ENCODE data around the gene VSIG2. TPM values are rescaled to one million over a fixed set of nuclear protein-coding genes. Genes with fewer than 3 reads are reported as not detected.

VSIG2 gene
- total RNA-seq, 1 experiment from 2014 or later: not detected

- intact Hi-C loops (cut with micrococcal nuclease): no loop called here
- Mint-ChIP-seq H3K36me3 (ENCODE audit: insufficient read depth, unreplicated experiment) (peaks cover 6% of the 10 kb centered on the region), H3K27me3 (ENCODE audit: insufficient read depth, unreplicated experiment) (no peaks in the 10 kb centered on the region), H3K4me1 (ENCODE audit: insufficient read depth, unreplicated experiment) (no peaks in the 10 kb centered on the region), H3K4me3 (ENCODE audit: unreplicated experiment) (no peak overlapping the region), H3K27ac (ENCODE audit: low read depth, unreplicated experiment) (peak overlapping the region; percentile 27), H3K9me3 (ENCODE audit: unreplicated experiment) (no peaks in the 10 kb centered on the region)
- no TSS peak for BruUV-seq (replicated peaks)
- DNase-seq (ENCODE audit: unreplicated experiment): peak; percentile 56
- ChIA-PET CTCF (interaction anchor here (0.6 to 7.5 kb wide), 11 partner anchors 15 to 1151 kb away, joined by 3 to 61 read pairs (median 5); no protein-coding TSS in a partner anchor), POLR2A (no interaction called here)
- TF ChIP-seq CTCF (IDR thresholded peaks at IDR 0.05; ENCODE audit: unreplicated experiment): no peak
Measured at GRCh38 chr11:124769806-124770774, 18.0 kb upstream of the VSIG2 start.

GRCh38 chr11:124768914-124769313, 16.9 kb upstream of the VSIG2 start:
- CTCF ChIA-PET: interaction anchor here (0.6 to 7.5 kb wide), 9 partner anchors 10 to 1061 kb away, joined by 3 to 61 read pairs (median 5); no protein-coding TSS in a partner anchor

GRCh38 chr11:124766156-124766555, 14.1 kb upstream of the VSIG2 start:
- intact Hi-C loops (cut with micrococcal nuclease): no loop called here
- Mint-ChIP-seq H3K4me1 (ENCODE audit: insufficient read depth, unreplicated experiment) (peaks cover 5% of the 10 kb centered on the region), H3K4me3 (ENCODE audit: unreplicated experiment) (no peak overlapping the region), H3K9me3 (ENCODE audit: unreplicated experiment) (no peaks in the 10 kb centered on the region), H3K36me3 (ENCODE audit: insufficient read depth, unreplicated experiment) (no peaks in the 10 kb centered on the region), H3K27me3 (ENCODE audit: insufficient read depth, unreplicated experiment) (no peaks in the 10 kb centered on the region), H3K27ac (ENCODE audit: low read depth, unreplicated experiment) (no peak overlapping the region)
- ChIA-PET CTCF (interaction anchor here (0.6 to 6.1 kb wide), 7 partner anchors 29 to 122 kb away, joined by 3 to 112 read pairs (median 4); partner anchors contain the start of genes SIAE and SPA17), POLR2A (interaction anchor here (0.6 kb wide), 2 partner anchors 452 to 1341 kb away, joined by 3 to 4 read pairs; no protein-coding TSS in a partner anchor)
- DNase-seq (ENCODE audit: unreplicated experiment): no peak
- no peak for TF ChIP-seq CTCF (IDR thresholded peaks at IDR 0.05; ENCODE audit: unreplicated experiment)
- BruUV-seq (replicated peaks): no TSS peak

More at GRCh38 chr11:124768914-124769313, 16.9 kb upstream of the VSIG2 start:
- DNase-seq (ENCODE audit: unreplicated experiment): no peak
- Mint-ChIP-seq H3K36me3 (ENCODE audit: insufficient read depth, unreplicated experiment) (peaks cover 6% of the 10 kb centered on the region), H3K27ac (ENCODE audit: low read depth, unreplicated experiment) (no peak overlapping the region), H3K4me3 (ENCODE audit: unreplicated experiment) (no peak overlapping the region), H3K4me1 (ENCODE audit: insufficient read depth, unreplicated experiment) (no peaks in the 10 kb centered on the region), H3K9me3 (ENCODE audit: unreplicated experiment) (no peaks in the 10 kb centered on the region), H3K27me3 (ENCODE audit: insufficient read depth, unreplicated experiment) (no peaks in the 10 kb centered on the region)
- no TSS peak for BruUV-seq (replicated peaks)
- intact Hi-C loops (cut with micrococcal nuclease): no loop called here
- no peak for TF ChIP-seq CTCF (IDR thresholded peaks at IDR 0.05; ENCODE audit: unreplicated experiment)
- POLR2A ChIA-PET: interaction anchor here (0.6 kb wide), 1 partner anchor 106 kb away, joined by 3 read pairs; no protein-coding TSS in a partner anchor

Measured in MCF 10A (cell line).